Activated CD4-positive, alpha-beta T cell treated with anti-CD3 and anti-CD28 coated beads, Interleukin-2, amount 50 U/mL, for 16 hours (primary cell): ENCODE results near the gene PRKAA2.

Source experiments
- DNase-seq: peaks from one replicate; pipeline ENCODE4 v3.0.0-alpha.2; 2020

The PRKAA2 gene

GRCh38 chr1:56726706-56727105 lies 81.6 kb downstream of the PRKAA2 start:
- DNase-seq = no peak

DNA sequence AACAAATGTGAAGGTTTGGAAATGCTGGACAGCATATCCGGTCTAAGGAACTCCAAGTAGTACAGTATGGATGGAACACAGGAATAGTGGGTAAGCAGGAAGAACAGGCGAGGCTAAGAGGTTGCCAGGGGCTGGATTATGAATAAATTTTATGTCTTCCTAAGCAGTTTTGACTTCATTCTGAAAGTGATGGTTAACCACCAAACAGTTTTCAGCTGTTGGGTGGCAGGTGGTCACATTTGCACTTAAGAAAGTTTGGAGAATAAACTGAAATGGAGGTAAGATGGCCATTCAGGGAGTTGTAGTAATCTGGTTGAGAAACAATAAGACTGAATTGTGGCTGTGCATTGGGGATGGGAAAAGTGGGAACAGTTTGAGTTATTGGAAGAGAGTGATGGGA lies 83.8 kb downstream of the PRKAA2 start:
- DNase-seq = no peak

DNA sequence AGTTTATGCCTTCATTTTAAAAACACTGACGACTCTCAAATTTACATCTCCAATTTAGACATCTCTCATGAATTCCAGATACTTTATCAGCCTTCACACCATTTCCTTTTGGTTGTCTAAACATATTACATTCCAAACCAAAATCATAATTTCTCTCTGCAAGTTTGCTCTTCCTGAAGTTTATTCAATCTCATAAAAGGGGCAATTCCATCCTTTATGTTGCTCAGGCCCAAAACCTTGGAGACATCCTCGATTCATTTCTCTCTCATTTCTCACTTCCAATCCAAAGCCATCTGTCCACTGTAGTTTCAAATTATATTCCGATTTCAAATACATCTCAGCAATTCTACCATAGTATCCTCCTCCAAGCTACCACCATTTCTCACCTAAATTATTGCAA lies 100.1 kb downstream of the PRKAA2 start:
- no peak for DNase-seq

DNA sequence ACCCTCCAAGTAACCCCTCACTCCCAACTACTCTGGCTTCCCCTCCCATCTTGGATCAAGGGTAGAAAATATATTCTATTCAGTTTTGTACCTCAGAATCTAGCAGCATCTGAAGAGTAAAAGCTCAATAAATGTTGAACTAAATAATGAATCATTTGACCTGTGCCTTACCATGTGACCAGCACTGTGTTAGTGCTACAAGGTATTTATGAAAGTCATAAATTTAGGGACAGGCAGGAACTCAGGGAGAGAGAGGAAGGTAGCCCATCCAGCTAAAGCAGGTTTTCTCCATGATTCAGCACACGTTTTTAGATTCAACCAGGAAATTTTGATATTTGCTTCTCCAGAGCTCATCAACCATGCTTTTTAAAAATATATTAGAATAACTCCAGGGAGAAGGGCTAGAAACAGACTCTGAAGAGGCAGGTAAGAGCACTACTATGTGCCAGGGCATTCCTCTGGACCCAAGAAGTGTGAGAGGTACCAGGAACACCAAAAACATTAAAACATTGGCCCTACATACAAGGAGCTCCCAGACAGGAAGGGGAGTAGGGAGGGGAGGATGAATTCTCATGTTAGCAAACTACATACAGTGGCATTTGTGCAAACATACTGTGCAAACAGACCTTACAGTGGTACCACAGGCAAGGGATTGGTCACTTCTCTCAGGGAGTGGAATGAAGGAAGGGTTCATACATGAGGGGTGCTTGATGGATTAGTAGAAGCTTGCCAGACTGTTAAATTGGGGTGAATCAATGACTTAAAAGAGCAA lies 109.8 kb downstream of the PRKAA2 start:
- no peak for DNase-seq

- DNase-seq = no peak
Observed at GRCh38 chr1:56755911-56756310, 110.8 kb downstream of the PRKAA2 start.

DNA sequence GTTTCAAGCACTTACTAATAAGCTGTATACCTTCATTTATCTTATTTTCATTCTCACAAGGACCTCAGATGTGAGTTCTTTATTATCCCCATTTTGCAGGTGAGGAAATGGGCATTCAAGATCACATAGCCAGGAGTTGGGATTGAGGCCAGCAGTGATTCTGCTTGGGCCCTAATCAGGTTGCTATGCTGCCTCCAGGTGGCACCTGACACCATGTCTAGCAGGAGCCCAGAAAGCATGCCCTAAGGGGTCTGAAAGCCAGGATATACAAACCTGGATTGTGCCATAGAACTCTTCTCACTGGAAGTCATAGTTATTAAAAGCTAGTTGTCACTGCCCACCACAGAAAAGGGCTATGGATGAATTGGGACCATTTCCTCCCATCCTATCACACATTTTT lies 113.0 kb downstream of the PRKAA2 start:
- no peak for DNase-seq

DNA sequence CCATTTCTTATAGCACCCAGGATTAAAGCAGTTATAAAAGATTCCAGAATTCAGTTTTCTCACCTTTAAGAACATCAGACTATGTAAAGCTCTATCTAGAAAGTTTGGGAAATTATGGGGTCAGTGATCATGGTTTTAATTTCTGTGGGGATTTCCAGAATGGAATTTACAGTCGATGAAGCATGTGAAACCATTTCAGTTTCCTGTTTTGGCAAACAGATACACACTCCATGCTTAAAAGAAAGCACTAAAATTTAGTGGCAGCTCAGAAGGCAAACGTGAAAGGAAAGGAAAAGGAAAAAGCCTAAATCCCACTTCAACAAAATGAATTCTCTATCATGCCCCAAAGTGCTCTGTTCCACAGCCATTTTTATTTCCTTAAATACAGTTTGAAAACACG lies 113.7 kb downstream of the PRKAA2 start:
- DNase-seq = no peak
